ENCODE data around the gene MTUS2. TPM values are rescaled to one million over a fixed set of nuclear protein-coding genes. Genes with fewer than 3 reads are reported as not detected.

The MTUS2 gene
- total RNA-seq, 1 donor from 2014 or later = 81.4 TPM

DNA sequence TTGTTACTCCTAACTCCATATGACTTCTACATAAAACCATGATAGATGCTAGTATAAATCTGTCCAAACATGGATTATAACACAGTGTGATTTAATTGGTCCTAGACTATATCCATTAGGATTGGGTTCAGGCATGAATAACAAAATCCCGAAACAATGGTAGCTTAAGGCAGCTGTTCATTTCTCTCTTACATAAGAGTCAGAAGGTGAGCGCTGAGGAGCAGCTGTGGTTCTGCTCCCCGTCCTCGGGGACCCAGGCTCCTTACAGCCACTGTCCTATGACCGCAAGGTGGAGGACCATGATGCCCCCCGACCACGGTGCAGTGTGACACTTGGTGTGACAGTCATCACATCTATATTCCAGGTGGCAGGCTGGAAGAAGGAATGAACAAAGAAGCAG lies 629.6 kb downstream of the MTUS2 start:
- DNase-seq (ENCODE audit: low spot score) = no peak
- intact Hi-C loops (cut with DNase I) = no loop called here

DNA sequence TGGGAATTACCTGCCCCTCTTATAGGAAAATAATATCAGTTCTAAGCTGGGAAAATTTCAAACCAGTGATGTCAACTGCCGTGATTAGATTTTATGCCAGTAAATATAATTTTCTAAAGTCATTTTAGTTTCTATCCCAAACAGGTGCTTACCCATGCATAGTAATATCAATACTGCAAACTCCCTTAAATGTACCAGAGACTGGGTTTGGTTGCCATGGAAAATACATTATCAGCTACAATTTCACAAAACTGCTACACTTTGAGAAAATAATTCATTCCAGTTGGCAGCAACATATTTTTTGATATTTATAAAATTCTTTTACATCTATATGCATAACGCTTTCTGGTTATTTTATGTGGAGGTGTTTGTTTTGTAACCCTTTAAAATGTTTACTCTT lies 631.8 kb downstream of the MTUS2 start:
- DNase-seq (ENCODE audit: low spot score) = no peak
- intact Hi-C loops (cut with DNase I) = no loop called here

DNA sequence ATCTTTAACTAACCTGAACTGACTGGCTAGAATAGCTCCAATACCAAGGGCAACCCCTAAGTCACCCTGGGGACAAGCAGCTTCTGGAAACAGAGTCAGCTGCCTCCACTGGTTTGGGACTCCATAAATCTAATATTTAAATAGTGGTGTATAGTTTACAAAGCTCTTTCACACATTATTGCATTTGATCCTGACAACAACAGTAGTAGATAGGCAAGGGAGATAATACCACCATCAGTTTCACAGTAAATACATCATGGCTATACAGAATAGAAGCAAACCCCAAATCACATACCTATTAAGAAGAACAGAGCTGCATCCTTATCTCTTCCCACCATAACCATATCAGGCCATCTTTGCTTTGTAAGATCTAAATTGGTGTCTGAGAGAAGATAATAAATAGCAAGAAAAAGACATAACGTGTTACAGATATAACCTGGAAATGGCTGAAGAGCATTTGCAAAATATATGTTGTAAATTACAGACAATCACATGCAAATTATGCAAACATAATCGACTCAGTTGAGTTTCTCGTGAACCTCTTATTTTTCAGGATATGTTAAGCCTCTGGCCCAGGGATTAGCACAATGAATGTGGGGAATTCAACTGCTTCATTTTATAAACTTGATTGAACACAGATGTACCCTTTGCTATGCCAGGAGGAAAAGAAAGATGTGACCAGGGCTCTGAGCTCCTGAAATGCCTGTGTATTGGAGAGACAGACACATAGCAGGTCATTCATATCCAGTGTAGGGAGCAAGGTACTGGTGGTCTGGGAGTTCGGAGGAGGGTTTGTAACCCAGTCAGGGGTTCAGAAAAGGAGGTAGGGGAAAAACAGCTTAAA lies 632.9 kb downstream of the MTUS2 start:
- DNase-seq (ENCODE audit: low spot score) = no peak

DNA sequence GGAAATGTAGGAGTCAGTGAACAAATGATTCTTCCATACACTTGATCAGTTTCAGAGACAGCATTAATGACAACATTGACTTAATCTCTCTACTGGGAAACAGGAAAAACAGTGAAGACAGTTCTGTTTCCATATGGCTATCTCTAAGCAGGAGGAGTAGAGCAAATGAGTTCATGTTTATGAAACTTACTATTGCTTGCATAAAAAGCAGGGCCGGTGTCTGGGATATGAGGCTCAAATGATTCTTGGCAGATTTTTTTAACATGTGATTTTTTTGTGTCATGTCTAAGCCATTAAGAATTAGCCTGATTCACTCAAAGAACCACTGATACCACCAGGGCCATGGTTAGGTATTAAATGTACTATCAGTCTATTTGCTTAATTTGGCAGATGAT lies 633.5 kb downstream of the MTUS2 start:
- no peak for DNase-seq (ENCODE audit: low spot score)
- intact Hi-C loops (cut with DNase I) = no loop called here

More for the DNA sequence above, 632.9 kb downstream of the MTUS2 start:
- intact Hi-C loops (cut with DNase I) = no loop called here

DNA sequence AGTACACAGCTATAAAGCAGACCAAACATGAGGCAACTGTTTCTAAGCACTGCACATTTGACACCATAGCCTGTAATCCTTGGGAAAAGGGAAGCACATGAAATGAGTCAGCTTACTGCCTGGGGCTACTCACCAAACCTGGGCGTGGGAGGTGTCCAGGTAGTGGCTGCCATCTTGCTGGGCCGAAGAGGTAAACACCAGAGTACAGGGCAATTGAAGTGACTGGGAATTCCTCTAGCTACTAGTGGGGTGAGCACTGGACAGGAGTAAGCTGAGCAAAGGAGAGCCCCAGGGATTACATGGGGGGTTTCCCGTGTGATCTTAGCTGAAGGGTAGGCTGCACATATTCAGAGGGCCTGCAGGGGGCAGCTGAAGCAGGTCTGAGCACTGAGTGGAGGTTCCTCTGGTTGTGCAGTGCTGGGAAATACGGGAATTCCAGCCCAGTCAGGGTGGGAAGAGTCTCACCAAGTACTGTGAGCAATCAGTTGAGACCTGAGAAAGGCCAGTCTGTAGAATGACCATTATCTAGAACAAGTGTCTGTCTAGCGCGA lies 634.9 kb downstream of the MTUS2 start:
- intact Hi-C loops (cut with DNase I) = no loop called here
- no peak for DNase-seq (ENCODE audit: low spot score)

DNA sequence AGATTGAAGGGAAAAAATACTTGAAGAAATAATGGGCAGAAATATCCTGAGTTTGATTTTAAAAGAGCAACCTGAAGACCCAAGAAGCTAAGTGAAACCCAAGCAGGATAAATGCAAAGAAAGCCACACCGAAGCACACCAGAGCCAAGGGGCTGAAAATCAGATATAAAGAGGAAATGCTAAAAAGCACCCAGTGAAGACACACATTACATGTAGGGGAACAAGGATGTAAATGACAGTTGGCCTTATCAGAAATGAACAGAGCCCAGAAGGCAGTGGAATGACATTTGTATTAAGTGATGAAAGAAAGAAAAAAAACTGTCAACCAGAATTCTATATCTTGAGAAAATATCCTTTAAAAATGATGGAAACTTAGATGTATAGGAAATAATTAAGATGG lies 636.3 kb downstream of the MTUS2 start:
- intact Hi-C loops (cut with DNase I) = no loop called here
- DNase-seq (ENCODE audit: low spot score) = no peak

DNA sequence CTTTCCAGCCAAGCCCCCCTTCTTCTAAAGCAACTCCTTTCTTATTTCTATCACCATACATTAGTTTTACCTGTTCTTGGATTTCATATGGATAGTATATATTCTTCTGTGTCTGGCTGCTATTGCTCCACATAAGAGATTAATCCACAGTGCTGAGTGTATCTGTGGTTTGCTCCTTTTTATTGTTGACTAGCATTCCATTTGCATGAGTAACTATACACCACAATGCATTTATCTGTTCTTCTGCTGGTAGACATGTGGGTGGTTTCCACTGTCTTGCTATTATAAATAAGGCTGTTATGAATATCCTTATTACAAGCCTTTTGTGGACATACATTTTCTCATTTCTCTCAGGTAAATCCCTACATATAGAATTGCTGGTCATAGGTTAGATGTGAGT lies 637.2 kb downstream of the MTUS2 start:
- intact Hi-C loops (cut with DNase I) = no loop called here

DNA sequence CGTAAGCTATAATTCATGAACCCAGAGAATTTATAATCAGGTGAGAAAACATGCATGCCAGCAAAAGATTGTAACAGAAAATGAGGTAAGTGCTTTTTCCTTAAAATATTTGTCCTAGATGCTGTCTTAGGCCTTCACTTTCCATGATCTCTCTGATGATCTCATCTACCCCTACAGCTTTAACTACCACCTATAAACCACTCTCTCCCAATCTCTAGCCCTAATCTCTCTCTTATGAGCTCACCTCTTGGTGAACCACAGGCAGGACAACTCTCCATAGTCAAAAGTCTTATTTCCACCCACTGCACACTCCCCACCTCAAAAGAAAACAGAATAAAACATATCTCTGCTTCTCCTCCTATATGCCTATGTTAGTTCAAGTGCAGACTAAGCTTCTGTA lies 638.3 kb downstream of the MTUS2 start:
- no peak for DNase-seq (ENCODE audit: low spot score)
- intact Hi-C loops (cut with DNase I) = no loop called here

More for the DNA sequence above, 637.2 kb downstream of the MTUS2 start:
- DNase-seq (ENCODE audit: low spot score) = no peak

DNA sequence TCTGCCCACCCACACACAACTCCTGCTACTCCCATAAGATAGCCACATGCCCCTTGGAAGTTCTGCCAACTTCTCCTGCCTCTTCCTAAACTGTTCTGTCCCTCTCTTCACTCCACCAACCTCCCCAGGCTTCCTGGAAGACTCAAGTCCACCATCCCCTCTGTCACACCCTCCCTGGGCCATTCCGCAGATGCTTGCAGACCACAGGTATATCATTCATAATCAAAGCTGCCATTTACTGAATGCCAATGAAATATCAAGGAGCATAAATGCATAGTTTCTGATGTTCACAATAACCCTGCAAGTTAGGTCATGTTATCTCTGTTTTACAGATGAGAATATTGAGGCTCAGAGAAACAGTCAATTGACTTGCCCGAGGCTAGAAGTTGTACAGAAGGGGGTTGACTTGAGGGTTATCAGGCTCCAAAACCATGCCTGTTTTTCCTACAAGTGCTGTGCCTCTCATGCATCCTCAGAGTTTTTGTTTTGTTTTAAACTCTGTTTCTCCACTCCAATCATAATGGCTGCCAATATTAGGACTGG lies 639.7 kb downstream of the MTUS2 start:
- intact Hi-C loops (cut with DNase I) = no loop called here
- DNase-seq (ENCODE audit: low spot score) = no peak

DNA sequence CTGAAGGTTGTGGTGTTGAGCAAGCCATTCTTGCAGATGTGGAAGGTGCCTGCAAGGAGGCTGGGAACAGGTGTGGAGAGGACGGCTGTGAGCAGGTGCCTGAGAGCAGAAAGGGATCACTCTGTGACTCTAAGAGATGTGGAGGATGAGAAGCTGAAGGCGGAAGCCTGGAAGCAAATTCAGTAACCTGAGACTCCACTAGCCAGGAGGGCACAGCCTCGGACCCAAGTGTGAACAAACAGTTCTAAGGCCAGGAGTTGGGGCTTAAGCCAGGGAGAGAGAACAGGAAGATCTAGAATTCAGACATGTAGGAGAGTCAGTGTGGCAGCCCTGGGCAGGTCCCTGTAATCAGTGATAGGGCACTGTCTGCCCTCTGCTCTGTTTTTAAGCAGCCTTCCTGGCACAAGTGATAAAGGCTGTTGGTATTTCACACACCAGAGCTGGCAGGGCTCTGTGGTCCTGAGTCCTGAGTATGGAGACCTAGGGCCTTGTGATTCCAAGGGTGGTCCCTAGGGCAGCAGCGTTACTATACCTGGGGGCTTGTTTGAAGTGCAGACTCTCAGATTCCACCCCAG lies 644.1 kb downstream of the MTUS2 start:
- intact Hi-C loops (cut with DNase I) = loop anchor here (2.0 kb wide), 1 partner anchor 29 kb away; no protein-coding TSS in a partner anchor
- peak; percentile 75 for DNase-seq (ENCODE audit: low spot score)

DNA sequence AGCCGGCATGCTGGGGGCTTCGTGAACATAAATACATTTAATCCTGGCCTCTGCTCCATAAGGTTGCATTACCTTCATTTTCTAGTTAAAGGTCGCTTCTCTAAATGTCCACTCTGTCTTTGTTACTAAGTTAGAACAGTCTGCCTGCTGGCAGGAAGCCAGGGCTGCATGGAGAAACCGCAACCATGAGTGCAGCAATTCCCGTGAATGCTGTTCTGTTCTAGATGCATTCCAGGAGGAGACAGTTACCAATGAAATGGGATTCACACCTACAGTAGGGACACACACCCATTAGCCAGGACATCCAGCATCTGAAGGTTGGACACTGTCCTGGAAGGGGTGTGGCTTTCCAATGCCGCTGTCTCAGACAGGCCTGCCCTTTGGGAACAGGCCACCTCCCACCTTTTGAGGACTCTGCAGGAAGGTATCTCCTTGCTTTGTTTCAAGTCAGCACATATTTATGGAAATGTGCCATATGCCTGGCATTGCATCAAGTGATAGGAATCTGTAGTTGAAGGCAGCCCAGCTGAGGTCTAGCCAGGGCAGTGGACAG lies 645.7 kb downstream of the MTUS2 start:
- intact Hi-C loops (cut with DNase I) = loop anchor here (2.0 kb wide), 1 partner anchor 31 kb away; no protein-coding TSS in a partner anchor
- DNase-seq (ENCODE audit: low spot score) = no peak

DNA sequence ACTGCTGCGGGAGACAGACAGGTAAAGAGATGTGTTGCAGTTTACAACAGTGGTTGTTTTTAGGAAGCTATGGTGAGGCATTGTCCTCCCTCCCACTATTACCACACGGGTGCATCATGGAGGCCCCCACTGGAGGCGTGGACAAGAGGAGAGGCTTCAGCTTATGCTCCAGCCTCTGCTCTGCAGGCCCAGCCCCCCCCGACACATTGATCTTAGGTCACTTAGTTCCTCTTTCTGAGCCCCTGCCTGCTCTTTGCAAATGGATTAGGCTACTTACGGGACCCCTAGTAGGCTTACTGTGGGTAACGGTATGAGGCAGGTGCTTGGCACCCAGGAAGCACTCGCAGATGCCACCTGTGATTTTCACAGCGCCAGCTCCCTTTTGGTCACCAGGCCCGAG lies 651.4 kb downstream of the MTUS2 start:
- DNase-seq (ENCODE audit: low spot score) = no peak
- intact Hi-C loops (cut with DNase I) = loop anchor here (10.0 kb wide), 1 partner anchor 87 kb away; no protein-coding TSS in a partner anchor

DNA sequence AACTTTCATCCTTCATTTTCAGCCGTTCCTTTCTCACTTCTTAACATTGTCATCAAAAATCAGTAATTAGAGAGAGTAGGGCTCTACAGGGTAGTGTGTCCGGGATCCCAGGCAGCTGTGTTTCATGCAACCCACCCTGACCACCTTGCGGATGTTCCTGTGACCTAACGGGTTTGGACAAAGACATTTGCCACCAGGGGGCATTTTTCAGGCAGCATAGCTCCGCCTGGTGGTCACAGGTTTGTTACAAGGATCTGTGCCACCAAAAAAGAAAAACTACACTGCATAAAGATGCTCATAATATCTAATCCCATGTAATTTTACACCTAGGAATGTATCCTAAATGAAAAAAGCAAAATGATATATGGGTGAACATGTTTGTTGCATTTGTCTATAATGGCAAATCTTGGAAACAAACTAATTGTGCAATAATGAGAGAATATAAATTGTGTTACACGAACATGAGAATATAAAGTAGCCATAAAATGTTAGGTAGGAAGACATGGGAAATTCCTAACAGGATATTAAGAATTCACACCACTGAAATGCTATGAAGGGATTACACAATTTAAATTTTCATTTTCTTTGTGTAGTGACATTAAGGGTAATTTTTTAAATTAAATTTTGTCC lies 652.3 kb downstream of the MTUS2 start:
- intact Hi-C loops (cut with DNase I) = loop anchor here (10.0 kb wide), 1 partner anchor 88 kb away; no protein-coding TSS in a partner anchor
- DNase-seq (ENCODE audit: low spot score) = no peak

DNA sequence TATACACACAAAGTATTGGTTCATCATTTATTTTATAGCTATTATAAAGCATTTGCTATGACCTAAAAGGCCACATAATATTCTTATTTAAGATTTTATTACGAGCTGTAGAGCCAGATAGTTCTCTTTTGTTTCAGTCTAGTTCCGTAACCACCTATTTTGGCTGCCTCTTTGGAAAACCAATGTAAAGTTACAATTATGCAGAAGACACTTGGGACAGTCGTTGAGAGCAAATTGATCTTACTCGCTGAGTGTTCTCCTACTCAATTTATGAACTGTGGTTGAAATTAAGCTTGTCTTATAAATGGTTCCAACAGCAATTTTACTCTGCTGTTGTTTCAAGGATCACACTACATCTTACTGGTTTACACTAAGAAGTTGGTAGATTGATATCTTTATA lies 653.0 kb downstream of the MTUS2 start:
- DNase-seq (ENCODE audit: low spot score) = no peak
- intact Hi-C loops (cut with DNase I) = loop anchor here (10.0 kb wide), 1 partner anchor 88 kb away; no protein-coding TSS in a partner anchor

DNA sequence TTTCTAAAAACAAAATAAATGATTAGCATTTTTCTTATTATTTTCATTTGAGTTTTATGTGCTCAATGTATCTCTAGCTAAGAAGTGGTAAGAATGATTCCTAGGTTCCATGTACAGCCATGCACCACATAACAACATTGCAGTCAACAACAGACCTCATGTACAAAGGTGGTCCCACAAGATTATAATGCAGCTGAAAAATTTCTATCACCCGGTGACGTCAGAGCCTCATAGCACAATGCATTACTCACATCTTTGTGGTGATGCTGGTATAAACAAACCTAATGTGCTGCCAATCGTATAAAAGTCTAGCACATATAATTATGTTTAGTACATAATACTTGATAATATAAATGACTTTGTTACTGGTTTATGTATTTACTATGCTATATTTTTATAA lies 654.9 kb downstream of the MTUS2 start:
- intact Hi-C loops (cut with DNase I) = loop anchor here (10.0 kb wide), 1 partner anchor 90 kb away; no protein-coding TSS in a partner anchor
- no peak for DNase-seq (ENCODE audit: low spot score)

DNA sequence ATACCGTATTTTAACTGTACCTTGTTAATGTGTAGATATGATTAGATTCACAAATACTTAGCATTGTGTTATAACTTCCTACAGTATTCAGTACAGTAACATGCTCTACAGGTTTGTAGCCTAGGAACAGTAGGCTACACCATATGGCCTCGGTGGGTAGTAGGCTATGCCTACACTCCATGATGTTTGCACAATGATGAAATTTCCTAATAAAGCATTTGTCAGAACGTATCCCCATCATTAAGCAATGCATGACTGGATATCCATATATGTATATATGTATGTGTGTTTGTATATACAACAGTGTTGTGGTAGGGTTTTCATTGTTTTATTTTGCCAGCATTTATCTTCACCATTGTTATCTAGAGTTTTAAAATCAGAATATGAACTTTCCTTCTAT lies 655.9 kb downstream of the MTUS2 start:
- intact Hi-C loops (cut with DNase I) = loop anchor here (10.0 kb wide), 1 partner anchor 91 kb away; no protein-coding TSS in a partner anchor
- DNase-seq (ENCODE audit: low spot score) = no peak

DNA sequence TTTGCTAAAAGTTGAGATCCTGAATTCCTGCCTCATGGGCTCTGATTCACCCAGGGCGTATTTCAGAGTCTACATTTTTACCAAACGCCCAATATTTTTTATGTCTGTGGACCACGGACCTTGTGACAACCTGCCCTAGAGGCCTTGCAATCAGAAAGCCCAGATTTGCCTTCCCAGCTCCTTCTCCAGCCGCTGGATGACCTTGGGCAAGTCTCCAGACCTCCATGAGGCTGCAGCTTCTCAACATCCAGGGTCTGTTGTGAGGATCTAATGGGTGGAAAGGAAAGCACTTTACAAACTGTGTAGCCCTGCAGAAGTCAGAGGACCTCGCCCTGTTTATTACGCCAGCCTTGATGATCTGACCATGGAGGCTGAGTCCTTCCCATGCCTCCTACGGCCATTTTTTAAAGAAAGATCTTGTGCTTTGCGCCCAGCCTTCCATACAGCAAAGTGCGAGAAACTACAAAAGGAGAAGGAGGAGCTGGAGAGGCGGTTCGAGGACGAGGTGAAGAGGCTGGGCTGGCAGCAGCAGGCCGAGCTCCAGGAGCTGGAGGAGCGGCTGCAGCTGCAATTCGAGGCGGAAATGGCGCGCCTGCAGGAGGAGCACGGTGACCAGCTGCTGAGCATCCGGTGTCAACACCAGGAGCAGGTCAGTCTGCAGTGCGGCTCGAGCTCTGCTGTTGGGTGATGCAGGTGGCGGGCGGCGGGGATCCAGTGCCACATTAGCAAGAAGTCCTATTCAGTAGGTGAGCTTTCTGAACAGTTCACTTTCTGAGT lies 659.8 kb downstream of the MTUS2 start:
- DNase-seq (ENCODE audit: low spot score) = peak; percentile 74
- intact Hi-C loops (cut with DNase I) = loop anchor here (10.0 kb wide), 1 partner anchor 95 kb away; no protein-coding TSS in a partner anchor

DNA sequence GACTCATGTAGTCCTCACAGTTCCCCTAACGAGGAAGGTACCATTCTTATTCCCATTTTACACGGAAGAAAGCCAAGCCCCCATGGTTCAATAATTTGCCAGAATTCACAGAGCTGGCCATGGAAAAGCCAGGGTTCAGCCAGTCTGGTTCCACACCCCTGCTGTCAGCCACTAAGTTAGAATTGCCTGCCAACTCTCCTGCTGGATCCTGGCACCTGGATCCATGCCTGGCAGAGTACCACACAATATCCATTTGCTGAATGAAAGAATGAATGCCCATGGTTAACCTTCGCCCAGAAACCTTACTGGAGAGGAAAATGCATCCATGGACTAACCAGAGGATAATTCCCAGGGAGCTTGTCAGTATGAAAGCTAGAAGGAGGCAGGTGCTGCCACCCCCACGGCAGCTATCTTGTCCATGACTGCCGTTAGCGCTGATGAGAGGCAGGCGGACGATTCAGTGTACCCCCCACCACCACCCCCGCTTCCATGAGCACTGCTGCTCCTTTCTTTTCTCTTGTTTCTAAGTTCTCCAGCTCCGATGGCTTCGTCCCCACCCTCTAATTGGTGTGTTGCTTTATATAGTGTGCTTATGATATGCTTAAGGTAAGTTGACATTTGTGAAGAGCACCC lies 660.9 kb downstream of the MTUS2 start:
- DNase-seq (ENCODE audit: low spot score) = peak; percentile 58
- intact Hi-C loops (cut with DNase I) = no loop called here
